TTC549 (cell line): Measurements from ENCODE around the gene MSI1.
"Not testable (repeated sequence)": the region's sequence is repeated elsewhere in the genome, so short reads cannot be mapped to it uniquely, and the experiment has no call there.

Source experiments
- FAIRE-seq: peaks from 2 replicates; lab custom pipeline; 2012; peaks lifted over from hg19 to GRCh38; lab: Jason Lieb, UNC

The MSI1 gene

DNA sequence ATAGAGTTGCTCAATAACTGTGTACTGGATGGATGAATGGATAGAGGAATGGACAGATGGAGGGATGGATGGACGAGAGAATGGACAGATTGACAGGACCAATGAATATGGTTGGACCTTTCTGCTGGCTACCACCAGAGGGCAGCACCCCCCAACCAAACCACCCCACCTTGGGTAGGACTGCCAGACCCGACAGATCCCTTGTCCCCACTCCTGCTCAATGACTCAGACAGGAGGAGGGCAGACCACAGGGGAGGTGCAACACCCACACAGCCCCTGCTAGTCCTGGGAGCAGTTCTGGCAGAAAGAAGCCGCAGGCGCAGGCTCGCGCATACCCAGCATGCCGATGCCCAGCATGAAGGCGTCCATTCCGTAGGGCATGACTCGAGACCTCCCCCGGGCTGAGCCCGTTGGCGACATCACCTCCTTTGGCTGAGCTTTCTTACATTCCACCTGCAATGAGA lies 12.4 kb downstream of the MSI1 start:
- no peak for FAIRE-seq

DNA sequence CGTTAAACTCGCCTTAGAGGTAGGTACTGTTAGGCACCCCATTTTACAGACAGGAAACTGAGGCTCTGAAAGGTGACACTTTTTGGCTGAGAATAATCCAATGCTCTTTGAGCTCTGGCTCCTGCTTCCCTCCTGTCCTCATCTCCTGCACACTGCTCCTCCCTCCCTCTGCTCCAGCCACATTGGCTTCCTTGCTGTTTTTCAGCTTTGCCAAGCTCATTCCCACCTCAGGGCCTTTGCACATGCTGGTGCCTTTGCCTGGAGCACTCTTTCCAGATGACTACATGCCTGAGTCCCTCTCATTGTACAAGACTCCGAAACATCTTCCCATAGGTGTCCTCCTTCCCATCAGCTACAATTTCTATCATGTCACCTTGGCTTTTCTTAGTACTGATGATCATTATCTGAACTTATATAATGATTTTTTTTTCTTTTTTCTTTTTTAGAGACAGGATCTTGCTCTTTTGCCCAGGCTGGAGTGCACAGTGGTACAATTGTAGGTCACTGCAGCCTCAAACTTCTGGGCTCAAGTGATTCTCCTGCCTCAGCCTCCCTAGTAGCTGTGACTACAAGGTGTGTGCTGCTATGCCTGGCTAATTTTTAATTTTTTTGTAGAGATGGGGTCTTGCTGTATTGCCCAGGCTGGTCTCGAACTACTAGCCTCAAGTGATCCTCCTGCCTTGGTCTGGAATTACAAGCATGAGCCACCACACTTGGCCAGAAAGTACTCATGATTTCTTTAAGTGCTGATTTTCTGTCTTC lies 15.2 kb downstream of the MSI1 start:
- no peak for FAIRE-seq

DNA sequence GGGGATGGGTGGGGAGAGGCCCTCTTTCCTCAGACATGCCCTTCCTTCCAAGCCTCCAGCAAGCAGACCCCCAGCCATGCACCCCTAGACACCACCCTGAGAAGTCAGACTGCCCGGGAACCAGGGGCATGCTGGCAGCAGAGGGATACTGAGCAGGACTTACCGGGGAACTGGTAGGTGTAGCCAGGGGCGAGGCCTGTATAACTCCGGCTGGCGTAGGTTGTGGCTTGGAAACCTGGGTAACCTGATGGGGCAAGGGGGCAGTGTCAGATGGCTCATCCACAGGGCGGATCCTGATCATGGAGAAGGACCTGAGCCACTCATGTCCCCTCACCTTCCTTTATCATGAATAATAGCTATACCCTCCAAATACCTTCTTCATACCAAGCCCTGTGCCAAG lies 15.8 kb downstream of the MSI1 start:
- FAIRE-seq, result no peak

DNA sequence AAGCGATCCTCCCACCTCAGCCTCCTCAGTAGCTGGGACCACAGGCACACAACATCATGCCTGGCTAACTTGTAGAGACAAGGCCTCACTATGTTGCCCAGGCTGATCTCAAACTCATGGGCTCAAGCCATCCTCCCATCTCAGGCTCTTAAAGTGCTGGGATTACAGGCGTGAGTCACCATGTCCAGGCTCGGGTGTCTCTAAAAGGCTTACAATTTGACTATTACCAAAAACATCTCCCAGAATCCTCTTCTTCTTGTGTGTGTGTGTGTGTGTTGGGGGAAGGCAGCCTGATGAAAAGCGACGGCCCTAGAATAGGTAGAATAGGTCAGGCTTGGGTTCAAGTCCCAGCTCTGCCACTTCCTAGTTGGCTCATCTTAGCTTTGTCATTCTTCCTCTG lies 16.8 kb downstream of the MSI1 start:
- FAIRE-seq, result no peak

DNA sequence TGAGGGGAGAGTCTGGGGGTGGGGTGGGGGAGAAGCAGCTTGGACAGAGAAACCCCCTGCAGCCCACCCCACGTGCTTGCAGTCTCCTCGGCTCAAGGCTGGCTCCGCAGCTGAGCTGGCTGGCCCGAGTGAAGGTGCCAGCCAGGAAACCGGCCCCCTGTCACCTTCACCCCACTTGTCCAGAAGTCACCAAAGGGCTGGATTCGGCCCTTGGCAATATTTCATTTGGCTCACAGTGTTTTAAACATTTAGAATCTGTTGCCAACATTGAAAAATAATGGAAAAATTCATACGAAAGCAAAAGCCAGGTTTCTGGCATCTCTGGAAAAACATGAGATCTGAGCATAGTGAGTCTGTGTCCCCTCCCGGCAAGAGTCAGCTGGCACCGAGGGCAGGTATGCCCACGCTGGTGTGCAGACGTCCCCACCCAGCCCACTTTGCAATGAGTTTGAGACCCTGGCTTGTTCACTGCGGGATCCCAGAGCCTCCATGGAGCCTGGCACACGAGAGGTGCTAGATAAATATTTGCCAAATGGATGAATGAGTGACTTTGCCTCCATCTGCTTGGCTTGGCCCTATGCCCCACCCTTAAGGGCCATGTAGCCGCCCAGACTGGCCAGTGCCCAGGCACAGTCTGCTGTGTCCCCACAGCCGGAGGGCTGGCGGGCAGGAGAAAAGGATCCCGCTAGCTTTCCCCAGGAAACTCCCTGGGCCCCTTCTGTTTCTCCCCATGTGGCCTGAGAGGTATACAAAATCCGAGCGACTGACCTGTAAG lies 18.2 kb downstream of the MSI1 start:
- FAIRE-seq, result no peak

DNA sequence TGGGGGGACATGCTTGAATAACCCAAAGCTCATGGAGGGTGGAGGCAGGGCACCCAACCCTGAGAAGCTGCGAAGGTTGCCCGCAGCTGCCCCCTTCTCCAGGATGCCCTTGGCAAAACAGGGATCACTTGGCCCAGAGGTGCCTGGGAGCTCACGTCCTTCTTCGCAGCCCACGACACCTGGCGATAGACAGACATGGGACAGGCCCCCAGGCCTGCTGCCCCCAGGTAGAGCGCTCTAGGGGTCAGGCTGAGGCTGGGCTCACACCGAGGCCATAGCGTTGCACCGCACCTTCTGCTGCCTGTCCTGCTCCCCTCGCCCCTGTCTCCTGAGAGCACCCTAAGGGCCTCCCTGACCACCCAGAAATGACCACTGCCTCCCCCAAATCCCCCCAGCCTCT lies 21.2 kb downstream of the MSI1 start:
- FAIRE-seq, result no peak

DNA sequence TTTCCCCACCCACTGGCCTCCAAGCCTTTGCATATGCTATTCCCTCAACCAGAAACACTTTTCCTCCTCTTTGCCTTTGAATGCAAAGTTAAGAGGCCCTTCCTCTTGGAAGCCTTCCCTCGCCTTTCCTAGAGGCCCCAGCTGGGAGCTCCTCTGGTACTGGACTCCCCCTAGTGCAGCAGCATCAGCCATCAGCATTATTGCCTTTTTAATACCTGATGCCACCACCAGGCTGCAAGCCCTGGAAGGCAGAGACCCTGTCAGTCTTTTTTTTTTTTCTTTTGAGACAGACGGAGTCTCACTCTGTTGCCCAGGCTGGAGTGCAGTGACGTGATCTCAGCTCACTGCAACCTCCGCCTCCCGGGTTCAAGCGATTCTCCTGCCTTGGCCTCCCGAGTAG lies 22.3 kb downstream of the MSI1 start:
- FAIRE-seq, result no peak

DNA sequence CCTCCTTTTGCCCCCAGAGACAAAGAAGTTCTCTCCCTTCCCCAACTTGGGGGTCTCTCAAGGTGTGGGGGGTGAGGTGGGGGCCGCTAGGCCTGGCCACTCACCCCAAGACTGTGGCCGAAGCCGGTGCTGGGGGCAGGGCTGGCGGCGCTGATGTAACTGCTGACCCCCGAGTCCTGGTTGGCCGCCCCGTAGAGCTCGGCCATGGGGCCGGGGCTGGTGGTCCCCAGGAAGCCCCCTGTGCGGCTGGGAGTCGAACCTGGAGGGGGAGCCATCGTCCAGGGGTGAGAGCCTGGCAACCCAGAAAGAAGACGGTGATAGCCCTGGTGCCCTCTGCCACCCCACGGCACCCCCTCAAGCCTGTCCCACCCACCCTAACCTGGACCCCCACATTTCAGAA lies 22.9 kb downstream of the MSI1 start:
- no peak for FAIRE-seq

DNA sequence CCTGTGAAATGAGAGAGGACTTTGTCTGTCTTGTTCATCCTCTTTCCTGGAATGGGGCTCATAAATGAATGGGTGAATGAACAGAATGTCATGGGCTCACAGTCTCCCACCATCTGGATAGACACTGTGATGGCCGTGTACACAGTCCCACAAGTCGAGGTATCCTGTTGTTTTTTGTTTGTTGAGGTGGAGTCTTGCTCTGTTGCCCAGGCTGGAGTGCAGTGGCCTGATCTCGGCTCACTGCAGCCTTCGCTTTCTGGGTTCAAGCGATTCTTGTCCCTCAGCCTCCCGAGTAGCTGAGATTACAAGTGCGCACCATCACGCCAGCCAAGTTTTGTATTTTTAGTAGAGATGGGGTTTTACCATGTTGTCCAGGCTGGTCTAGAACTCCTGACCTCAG lies 25.3 kb downstream of the MSI1 start:
- no peak for FAIRE-seq

DNA sequence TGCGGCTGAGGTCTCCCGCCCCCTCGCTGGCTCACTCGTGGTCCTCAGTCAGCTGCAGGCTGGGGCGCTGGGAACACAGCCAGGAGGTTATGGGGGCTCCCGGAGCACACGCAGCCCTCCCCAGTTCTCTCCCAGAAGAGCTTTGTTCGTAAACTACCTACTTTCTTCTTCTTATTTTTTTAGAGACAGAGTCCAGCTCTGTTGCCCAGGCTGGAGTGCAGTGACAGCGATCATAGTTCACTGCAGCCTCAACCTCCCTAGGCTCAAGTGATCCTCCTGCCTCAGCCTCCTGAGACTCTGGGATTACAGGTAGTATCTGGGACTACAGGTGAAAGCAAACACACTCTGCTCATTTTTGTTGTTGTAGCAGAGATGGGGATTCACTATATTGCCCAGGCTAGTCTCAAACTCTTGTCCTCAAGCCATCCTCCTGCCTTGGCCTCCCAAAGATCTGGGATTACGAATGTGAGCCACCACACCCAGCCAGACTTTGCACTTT lies 25.9 kb downstream of the MSI1 start:
- FAIRE-seq, result no peak

DNA sequence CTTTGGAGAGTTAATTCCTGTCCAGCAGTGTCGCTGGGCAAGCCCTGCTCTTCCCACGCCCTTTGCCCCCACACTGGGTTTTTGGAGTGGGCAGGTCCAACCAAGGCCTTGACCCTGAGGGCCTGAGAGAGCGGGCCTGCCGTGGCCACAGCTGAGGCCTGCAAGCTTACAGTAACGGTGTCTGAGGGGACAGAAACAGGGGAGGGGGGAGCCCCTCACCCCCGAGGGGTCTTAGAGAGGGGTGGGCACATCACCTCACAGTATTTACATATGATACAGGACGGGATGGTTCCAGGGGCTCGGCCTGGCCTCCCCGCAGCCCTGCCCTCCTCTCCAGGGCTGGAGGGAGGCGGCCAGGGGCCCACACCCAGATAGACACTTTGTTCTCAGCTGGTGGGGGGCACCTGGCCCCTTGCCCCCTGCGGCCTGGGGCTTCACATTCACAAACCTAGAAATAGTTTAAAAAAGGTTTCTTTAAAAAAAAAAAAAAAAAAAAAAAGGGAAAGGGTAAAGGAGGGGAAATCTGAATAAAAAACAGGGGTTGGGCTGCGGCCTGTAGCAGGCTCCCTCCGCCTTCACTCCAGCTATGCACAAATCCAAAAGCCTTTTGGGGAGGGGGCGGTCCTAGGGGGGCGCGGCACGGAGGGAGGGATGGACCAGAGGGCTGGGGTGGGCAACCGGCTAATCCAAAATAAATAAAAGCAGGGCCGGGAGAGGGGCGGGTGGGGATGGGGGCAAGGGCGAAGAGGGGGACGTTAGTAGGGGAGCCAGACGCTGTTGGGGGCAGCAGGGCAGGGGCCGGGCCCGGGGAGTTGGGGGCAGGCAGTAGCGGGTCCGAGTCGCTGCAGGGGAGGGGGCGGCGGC lies 26.6 kb downstream of the MSI1 start:
- no peak for FAIRE-seq

DNA sequence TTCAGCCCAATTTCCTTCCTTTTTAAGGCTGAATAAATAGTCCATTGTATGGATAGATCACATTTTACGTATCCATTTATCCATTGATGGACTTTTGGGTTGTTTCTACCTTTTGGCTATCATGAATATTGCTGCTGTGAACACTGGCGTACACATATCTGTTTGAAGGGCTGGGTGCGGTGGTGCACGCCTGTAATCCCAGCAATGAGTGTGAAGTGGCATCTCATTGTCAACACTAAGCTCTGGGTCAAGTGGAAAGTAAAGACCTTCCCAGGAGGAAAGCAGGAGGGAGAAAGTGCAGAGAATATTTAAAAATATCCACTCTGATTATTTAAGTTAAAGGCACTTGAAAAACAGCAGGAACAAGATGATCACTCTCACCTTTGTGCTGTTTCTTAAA lies 29.7 kb downstream of the MSI1 start:
- FAIRE-seq, result no peak

DNA sequence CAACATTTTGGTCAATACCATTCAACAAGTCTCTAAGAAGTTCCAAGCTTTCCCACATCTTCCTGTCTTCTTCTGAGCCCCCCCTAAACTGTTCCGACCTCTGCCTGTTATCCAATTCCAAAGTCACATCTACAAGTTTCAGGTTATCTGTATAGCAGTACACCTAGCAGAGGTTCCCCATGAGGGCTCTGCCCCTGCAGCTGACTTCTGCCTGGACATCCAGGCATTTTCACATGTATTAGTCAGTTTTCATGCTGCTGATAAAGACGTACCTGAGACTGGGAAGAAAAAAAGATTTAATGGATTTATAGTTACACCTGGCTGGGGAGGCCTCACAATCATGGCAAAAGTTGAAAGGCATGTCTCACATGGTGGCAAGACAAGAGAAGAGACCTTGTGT lies 31.2 kb downstream of the MSI1 start:
- no peak for FAIRE-seq

DNA sequence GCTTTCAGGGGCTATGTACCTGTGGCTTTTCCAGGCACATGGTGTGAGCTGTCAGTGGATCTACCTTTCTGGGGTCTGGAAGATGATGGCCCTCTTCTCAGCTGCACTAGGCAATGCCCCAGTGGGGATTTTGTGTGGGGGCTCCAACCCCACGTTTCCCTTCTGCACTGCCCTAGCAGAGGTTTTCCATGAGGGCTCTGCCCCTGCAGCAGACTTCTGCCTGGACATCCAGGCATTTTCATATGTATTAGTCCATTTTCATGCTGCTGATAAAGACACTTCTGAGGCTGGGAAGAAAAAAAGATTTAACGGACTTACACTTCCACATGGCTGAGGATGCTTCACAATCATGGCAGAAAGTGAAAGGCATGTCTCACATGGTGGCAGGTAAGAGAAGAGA lies 32.6 kb downstream of the MSI1 start:
- not testable (repeated sequence) for FAIRE-seq

DNA sequence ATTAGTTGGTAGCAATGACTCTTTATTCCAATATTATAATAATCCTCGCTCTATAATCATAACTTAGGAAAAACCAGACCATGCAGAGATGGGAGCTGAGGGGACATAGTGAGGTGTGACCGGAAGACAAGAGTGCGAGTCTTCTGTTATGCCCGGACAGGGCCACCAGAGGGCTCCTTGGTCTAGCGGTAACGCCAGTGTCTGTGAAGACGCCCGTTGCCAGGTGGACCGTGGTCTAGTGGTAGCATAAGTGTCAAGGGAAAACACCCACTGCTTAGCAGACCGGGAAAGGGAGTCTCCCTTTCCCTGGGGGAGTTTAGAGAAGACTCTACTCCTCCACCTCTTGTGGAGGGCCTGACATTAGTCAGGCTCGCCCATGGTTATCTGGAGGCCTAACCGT lies 33.5 kb downstream of the MSI1 start:
- not testable (repeated sequence) for FAIRE-seq

DNA sequence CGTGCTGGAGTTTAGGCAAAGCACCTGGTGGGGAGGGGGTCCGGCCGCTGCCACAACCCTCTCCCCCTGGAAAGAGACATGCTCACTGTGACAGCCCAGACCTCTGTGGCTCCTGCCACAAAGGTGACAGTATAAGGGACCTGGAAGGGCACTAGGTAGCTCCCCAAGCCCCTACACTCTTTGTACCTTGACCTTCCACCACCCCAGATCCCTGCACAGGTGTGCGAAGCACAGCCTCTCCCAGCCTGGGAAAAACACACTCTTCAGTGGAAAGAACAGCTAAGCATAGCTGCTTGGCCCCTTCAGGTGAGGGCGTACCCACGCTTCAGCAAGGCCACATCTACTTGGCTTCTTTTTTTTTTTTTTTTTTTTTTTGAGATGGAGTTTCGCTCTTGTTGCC lies 36.4 kb downstream of the MSI1 start:
- FAIRE-seq, result no peak

DNA sequence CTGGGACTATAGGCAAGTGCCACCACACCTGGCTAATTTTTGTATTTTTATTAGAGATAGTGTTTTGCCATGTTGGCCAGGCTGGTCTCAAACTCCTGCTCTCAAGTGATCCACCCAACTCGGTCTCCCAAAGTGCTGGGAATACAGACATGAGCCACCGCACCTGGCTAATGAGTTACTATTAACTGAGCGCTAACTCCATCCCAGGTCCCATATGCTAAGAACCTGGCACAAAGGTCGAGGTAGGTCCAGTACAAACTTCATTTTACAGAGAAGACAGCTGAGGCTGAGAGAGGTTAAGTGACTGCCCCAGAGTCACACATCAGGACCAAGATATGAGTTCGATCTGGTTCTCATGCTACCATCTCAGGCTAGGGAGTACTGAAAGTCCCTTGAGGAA lies 36.9 kb downstream of the MSI1 start:
- no peak for FAIRE-seq

DNA sequence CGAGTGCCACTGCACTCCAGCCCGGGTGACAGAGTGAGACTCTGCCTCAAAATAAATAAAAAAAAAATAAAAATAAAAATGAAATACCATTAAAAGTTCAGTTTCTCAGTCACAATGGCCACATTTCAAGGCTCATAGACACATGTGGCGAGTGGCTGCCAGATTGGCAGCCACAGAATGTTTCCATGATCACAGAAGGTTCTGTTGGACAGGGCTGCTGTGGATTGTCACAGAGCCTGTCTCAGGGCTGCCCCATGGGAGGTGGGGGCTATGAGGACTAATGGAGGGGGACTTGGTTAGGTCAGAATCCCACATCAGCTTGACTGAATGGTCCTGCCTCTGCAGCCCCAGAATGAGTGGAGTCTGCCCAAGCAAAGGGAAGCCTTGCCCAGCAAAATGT lies 37.6 kb downstream of the MSI1 start:
- no peak for FAIRE-seq

DNA sequence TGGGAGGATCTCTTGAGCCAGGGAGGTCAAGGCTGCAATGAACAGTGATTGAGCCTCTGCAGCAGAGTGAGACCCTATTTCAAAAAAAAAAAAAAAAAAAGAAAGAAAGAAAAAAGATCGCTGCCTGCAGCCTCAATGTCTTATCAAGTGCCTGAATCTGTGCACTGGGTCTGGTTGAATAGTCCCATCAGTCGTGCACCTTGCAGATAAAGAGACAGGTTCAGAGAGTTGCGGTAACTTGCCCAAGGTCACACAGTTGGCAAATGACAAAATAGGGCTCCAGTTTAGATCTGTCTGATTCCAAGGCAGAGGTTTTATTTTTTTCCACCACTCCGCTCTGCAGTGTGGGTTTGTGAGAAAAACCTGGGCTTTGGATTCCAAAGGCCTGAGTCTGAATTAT lies 40.7 kb downstream of the MSI1 start:
- FAIRE-seq, result no peak

DNA sequence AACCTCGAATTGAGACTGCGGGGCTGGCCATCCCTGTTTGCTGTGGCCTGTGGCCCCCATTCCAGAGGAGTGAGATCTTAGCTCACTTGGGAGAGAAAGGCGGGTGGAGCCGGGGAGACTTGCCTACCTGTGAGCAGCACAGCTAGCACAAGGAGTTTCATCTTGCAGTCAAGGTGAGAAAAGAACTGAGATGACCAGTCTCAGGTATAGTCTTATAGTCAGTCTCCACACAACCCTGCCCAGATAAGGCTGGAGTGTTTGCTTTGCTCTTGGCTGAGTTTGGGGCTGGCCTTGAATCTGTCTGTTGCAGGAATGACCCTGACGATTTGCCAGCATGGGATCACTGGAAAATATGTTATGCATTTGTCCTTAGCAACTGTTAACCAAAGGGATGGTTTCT lies 41.4 kb downstream of the MSI1 start, which contains the start of gene PLA2G1B:
PLA2G1B (minus strand) TSS at position 187 of the 400 bp plus-strand sequence; CDS start at position 161, 26 bp downstream.
- FAIRE-seq, result no peak

DNA sequence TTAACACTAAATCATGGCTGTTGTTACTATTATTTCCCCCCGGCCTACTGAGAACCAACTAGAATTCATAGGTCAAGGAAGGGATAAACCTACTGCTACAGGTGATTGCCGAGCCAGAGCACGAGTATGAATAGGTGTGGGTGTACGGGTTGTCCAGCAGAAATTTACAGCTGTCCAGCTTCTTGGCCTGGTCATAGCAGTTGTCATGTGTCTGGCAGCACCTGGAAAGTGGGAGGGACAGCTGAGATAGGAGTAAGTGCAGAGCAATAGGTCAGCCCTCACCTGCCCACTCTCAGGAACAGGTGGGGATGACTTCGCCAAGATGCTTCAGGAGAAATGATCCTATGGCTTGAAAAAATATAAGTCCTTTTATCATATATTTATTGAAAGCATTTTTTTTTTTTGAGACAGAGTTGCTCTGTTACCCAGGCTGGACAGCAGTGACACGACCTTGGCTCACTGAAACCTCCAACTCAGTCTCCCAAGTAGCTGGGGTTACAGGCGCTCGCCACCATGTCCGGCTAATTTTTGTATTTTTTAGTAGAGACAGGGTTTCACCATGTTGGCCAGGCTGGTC lies 44.0 kb downstream of the MSI1 start:
- FAIRE-seq, result no peak

DNA sequence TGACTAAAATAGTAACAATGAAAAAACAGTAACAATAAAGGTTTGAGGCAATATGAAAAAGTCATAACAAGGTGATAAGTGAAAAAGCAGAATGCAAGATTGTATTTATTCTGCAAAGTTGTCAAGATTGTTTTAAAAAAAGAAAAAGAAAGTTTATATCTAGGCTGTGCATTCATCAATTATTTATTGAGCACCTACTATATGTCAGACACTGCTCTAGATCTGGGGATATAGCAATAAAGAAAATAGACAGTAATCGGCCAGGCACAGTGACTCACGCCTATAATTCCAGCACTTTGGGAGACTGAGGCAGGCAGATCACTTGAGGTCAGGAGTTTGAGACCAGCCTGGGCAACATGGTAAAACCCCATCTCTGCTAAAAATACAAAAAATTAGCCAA lies 45.2 kb downstream of the MSI1 start:
- FAIRE-seq, result no peak
